ENCODE results near the gene BIVM.

DNA sequence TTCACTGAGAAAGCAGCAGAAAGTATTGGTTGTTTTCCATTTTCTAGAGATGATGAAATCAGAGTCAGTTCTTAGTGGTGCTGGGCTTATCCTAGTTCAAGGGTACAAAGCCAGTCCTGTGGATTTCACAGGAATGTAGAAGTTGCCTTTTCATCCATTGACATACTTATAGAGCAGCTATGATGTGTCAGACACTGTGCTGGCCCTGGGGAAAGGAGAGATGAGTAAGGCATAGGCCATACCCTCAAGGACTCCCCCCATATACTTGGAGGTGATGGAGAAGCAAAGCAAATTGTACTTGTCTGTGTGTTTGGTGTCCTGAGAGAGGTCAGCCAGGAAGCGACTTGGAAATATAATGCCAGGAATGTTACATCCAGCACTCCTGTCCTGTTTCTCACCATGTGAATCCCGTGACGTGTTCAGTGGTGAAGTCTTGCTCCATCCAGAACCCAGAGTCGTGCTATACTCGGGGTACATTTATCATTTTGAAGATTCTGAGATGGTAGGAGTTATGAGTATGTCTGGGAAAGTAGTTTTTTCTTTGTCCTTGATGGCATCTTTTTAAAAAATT is 69.5 kb downstream of the BIVM start:
- TF ChIP-seq GATA2 (IDR thresholded peaks at IDR 0.05; ENCODE audit: low read depth, low read length) (no peak), GATA3 (IDR thresholded peaks at IDR 0.05; ENCODE audit: low read depth, low read length) (no peak)
